Measurements from ENCODE around the gene MSLN. TPM values are rescaled to one million over a fixed set of nuclear protein-coding genes. Genes with fewer than 3 reads are reported as not detected.

MSLN gene
- total and polyA plus RNA-seq, 7 donors: 0.03 to 0.17 (median 0.09) TPM; not detected in 3

DNA sequence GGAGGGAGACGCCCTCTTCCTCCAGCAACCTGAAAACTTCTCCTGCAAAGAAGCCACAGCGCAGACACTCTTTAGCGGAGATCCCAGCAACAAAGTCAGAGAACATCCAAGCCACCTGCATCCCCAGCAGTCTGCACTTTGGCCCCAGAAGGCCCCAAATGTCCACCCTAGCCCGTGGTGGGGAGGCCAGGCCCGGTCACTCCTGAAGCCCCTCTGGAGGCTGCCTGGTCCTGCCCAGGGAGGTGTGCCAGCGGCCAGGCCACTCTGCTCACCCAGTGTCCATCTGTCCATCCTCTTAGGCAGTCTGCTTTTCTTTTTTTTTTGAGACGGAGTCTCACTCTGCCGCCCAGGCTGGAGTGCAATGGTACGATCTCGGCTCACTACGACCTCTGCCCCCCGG, 28.2 kb upstream of the MSLN start:
- ATAC-seq (no peak), DNase-seq (no peak)
- H3K4me1 ChIP-seq: peaks cover 6% of the 10 kb centered on the region
- no peak overlapping the region for H3K4me3 ChIP-seq
- H3K9me3 ChIP-seq: no peaks in the 10 kb centered on the region
- H3K27ac ChIP-seq: no peak overlapping the region
- 92 to 95% (median 94%) methylated on average over 12 of the region's 12 CpGs for WGBS, 3 donors
- intact Hi-C loops (cut with DNase I): no loop called here
- peaks cover 3 to 75% of the 10 kb centered on the region in 2 donors for H3K36me3 ChIP-seq (ENCODE audit: insufficient read depth in 1 of 2, low read depth in 1 of 2)
- peaks cover 0 to 21% (median 7%) of the 10 kb centered on the region in 3 donors for H3K27me3 ChIP-seq (ENCODE audit: insufficient read depth in 3 of 3, low read length in 2 of 3)
- TF ChIP-seq, protein P1, sequence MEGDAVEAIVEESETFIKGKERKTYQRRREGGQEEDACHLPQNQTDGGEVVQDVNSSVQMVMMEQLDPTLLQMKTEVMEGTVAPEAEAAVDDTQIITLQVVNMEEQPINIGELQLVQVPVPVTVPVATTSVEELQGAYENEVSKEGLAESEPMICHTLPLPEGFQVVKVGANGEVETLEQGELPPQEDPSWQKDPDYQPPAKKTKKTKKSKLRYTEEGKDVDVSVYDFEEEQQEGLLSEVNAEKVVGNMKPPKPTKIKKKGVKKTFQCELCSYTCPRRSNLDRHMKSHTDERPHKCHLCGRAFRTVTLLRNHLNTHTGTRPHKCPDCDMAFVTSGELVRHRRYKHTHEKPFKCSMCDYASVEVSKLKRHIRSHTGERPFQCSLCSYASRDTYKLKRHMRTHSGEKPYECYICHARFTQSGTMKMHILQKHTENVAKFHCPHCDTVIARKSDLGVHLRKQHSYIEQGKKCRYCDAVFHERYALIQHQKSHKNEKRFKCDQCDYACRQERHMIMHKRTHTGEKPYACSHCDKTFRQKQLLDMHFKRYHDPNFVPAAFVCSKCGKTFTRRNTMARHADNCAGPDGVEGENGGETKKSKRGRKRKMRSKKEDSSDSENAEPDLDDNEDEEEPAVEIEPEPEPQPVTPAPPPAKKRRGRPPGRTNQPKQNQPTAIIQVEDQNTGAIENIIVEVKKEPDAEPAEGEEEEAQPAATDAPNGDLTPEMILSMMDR (IDR thresholded peaks at IDR 0.05): no peak

DNA sequence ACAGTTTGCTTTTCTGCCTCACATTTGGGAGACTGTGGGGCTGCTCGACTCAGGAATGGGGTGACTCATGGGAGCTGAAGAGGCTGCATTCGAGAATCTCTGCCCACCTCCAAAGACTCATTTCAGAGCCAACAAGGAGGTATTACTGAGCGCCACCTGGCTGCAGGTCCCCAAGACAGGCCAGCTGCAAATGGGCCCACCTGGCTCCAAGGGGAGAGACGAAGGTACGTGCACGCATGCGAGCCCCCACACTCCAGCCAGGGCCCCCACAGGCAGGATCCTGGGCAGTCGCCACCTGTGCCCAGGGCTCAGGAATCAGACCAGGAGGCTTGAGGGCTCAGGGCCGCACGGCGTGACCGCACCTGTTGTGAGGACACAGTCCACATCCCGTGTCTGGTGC, 27.6 kb upstream of the MSLN start:
- TF ChIP-seq, protein P1 (IDR thresholded peaks at IDR 0.05): no peak
- no peak overlapping the region for H3K27ac ChIP-seq
- ATAC-seq (no peak), DNase-seq (no peak)
- peaks cover 0 to 15% (median 2%) of the 10 kb centered on the region in 3 donors for H3K27me3 ChIP-seq (ENCODE audit: insufficient read depth in 3 of 3, low read length in 2 of 3)
- no peaks in the 10 kb centered on the region for H3K9me3 ChIP-seq
- H3K36me3 ChIP-seq (ENCODE audit: insufficient read depth in 1 of 2, low read depth in 1 of 2): peaks cover 3 to 81% of the 10 kb centered on the region in 2 donors
- 81 to 83% (median 82%) methylated on average over 13 of the region's 13 CpGs for whole genome bisulfite sequencing, 3 donors
- peaks cover under 1% of the 10 kb centered on the region for H3K4me1 ChIP-seq
- no peak overlapping the region for H3K4me3 ChIP-seq
- intact Hi-C loops (cut with DNase I): no loop called here

- Histone ChIP-seq H3K9me3 (no peaks in the 10 kb centered on the region), H3K36me3 (ENCODE audit: insufficient read depth in 1 of 2, low read depth in 1 of 2) (peaks cover 3 to 88% of the 10 kb centered on the region in 2 donors), H3K27ac (no peak overlapping the region), H3K4me1 (no peaks in the 10 kb centered on the region), H3K4me3 (no peak overlapping the region), H3K27me3 (ENCODE audit: insufficient read depth in 3 of 3, low read length in 2 of 3) (peaks cover 0 to 10% (median 0%) of the 10 kb centered on the region in 3 donors)
- intact Hi-C loops (cut with DNase I): no loop called here
- TF ChIP-seq, protein P1 (IDR thresholded peaks at IDR 0.05): peak; percentile 15
- DNase-seq: no peak
- no peak for ATAC-seq
- WGBS, 3 donors: 75 to 80% (median 78%) methylated on average over 33 to 34 of the region's 34 CpGs
Measured at GRCh38 chr16:733382-734207, 26.9 kb upstream of the MSLN start.

- TF ChIP-seq, protein P1 (IDR thresholded peaks at IDR 0.05): no peak
- DNase-seq: no peak
- Histone ChIP-seq H3K36me3 (ENCODE audit: insufficient read depth in 1 of 2, low read depth in 1 of 2) (peaks cover 3 to 90% of the 10 kb centered on the region in 2 donors), H3K4me1 (no peaks in the 10 kb centered on the region), H3K27me3 (ENCODE audit: insufficient read depth in 3 of 3, low read length in 2 of 3) (peaks cover 0 to 2% (median 0%) of the 10 kb centered on the region in 3 donors), H3K27ac (no peak overlapping the region), H3K4me3 (no peak overlapping the region), H3K9me3 (no peaks in the 10 kb centered on the region)
- 91 to 92% (median 92%) methylated on average over 48 to 49 of the region's 49 CpGs for WGBS, 3 donors
- ATAC-seq: no peak
- intact Hi-C loops (cut with DNase I): no loop called here
Measured at GRCh38 chr16:734208-734980, 26.1 kb upstream of the MSLN start.
